HuH-7.5 (cell line): ENCODE data around the gene C1orf53.

Experiments
- DNase-seq: peaks from one replicate; pipeline ENCODE4 v3.0.0; 2011; ENCODE audit warnings: low spot score

C1orf53 gene

DNA sequence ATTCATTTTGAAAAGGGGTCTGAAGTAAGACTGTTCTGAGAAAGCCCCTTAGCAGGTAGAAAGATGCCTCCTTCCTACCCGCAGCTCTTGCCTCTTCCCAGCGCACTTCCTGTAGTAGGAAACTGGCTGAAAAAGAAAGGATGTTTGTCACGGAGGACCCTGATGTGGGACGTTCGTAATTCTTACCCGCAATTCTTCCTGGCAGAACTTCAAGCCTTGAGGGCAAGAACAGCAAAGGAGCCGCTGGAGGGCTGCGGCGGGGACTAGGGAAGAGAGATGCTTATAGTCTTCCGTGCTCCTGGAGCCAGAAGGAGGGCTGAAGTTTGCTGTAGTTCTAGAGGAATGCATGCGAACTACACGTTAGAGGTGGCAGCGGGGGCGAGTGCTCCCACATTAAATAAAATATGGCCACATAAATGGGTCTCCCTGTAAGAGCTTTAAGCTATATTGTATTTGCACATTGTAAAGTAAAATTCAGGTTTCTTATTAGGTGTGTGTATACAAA, 6.3 kb downstream of the C1orf53 start:
- DNase-seq = no peak

DNA sequence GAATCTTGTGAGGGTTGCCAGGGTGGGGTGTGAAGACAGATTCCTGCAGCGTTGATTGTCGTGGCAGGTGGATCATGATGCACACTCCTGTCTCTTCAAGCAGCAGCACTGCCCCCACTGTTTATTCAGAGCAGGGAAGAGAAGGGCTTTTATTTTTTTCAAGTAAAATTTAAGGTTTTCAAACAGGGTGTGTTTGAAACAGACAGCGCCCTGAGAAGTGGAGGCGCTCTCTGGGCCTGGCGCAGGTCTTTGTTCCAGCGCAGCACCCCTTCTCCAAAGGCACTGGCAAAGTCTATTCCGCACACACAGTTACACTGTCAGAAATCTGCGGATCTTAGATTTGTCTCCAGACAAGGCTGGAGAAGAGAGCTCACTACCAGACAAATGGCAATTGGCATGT, 7.0 kb downstream of the C1orf53 start:
- DNase-seq = no peak

GRCh38 chr1:197910120-197910991, 7.9 kb downstream of the C1orf53 start:
- no peak for DNase-seq

DNA sequence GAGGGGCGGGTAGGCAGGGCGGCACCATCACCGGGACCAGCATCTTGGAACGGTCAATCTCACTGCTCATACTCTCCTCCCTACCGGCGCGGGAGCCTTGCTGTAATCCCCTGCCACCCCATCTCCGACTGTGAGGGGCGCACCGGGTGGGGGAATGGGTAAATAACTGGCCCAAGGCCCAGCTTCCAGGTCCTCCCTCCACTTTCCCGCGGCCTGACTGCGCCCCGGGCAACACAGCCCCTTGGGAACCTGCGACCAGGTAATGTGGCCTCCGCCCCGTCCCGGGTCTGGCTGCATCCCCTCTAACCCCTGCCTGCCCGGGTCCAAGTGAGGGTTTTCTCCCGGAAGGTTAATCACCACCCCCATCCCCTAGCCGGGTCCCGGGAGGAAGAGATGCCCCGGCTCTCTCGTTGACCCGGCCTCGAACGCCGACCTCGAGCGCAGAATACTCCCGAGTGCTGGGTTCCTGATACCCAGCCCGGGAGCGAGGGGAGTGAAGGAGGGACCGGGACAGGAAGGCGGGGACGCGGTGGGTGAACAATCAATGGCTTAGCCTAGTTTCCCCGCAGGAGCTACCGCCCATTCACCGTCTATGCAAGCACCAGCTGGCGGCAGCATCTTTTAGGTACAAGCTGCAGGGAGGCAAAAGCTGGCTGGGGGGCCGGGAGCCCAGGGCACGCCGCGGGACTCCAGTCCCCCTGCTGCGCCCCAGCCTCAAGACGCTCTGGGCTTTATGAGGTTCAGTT, 8.9 kb downstream of the C1orf53 start:
- no peak for DNase-seq

- no peak for DNase-seq
Observed at GRCh38 chr1:197911857-197912696, 9.6 kb downstream of the C1orf53 start.

DNA sequence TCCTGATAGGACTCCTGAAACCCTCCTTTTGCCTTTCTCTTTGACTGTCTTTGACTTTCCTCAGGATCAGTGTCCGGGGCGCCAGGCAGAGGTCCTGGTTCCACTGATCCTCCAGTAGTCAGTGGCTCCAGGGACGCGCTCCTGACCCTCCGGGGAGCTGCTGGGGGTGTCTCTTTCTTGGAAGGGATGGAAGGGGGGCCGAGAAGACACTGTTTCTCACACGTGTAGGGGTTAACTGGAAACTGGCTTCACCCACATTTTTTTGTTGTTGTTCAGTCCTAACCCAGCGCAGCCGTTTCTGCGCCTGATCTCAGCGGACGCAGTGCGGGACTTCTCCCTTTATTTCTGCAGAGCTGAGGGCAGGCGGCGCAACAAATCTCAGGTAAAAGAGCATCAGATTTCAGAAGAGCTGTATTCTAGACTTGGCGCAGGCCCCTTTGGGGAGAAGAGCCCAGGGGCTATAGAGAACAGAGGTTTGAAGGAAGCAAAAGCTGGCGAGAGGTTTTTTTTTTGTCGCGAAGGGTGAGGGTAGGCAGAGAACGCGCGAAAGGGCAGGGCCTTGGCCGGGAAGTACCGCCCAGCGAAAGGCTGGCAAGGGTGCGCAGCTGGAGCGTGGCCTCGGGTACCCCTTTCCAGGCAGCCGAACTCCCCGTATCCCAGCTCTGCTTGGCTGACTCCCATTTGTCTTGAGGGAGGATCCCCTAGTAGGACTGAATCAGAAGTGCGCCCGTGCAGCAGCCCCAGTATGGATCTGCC, 10.5 kb downstream of the C1orf53 start:
- DNase-seq = no peak

- no peak for DNase-seq
Observed at GRCh38 chr1:197913495-197914276, 11.3 kb downstream of the C1orf53 start.

DNA sequence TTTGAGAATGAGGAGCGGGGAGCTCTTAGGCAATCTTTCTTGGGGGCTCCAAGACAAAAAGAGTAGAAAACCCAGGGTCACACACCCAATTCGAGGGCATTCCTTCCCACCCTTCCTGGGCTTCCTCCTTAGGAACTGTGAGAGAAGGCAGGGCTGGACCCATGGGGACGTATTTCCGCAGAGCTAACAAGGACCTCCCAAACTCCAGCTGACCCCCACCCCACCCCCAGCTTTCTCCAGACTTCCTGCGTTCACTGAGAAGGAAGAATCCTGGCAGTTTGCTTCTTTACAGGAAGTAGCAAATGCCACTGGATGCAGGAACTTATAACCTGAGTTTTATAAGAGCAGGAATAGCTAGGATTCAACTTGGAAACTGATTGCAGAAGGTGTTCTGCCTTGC, 12.1 kb downstream of the C1orf53 start:
- DNase-seq = no peak

GRCh38 chr1:197915260-197915861, 12.9 kb downstream of the C1orf53 start:
- DNase-seq = no peak

GRCh38 chr1:197915862-197916499, 13.6 kb downstream of the C1orf53 start:
- peak; percentile 89 for DNase-seq

GRCh38 chr1:197916500-197916983, 14.1 kb downstream of the C1orf53 start:
- no peak for DNase-seq

- DNase-seq = no peak
Observed at GRCh38 chr1:197917805-197918651, 15.6 kb downstream of the C1orf53 start.

DNA sequence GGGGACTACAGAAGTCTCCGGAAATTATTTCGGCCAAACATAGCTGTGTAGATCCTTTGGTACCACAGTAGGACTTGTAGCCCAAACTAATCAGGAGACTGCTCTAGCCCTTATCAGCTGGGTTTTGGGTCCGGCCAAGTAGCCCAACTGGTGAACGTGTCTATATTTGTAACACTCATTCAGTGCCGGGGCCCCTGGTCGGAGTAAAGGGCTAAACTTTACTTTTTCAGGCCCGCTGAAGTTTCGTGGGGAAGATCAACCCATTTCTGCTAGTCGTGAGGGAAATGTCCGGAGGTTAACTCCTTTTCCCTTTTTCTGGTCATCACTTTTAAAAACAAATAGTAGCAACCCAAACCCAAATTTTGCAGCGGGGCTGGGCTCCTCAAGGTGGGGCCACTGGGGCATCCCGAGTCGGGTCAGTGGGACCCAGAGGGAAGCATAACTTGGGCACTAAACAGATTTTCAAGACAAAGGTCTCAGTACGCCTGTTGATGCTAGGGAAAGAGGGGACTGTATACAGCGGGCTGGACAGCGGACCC, 16.4 kb downstream of the C1orf53 start:
- no peak for DNase-seq

- DNase-seq = no peak
Observed at GRCh38 chr1:197919346-197920066, 17.1 kb downstream of the C1orf53 start.

GRCh38 chr1:197920067-197920396, 17.6 kb downstream of the C1orf53 start:
- no peak for DNase-seq

DNA sequence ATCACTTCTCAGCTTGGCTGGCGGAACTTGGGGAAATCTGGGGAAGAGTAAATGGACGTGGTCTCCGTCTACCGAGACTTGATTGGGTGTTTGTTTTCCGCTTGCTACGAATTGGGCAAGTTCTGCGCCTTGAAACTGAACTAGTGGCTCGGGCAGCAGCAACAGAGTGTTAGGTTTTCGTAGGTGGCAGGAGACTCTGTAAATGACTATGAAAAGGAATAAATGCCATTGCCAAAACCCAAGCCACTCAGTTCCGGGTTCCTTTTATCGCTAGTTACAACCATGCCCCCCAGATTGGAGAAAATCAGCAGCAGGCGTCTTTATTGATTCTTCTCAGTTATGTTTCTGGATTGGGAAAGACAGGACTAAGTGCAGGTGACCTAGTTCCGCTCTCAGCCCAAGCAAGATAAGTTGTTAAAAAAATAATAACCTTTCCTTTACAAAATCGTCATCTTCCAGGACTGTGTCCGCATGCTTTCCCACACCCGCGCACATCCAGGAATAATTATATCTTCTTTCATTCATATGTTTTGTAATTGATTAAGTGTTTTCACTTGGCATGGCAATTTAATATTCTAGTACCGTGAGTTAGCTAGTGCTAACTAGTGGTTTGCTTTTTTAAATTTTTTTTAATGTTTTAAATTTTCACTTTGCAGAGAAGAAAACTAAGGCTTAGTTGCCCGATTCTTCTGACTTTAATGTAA, 18.1 kb downstream of the C1orf53 start:
- DNase-seq = no peak
